ENCODE data around the gene C1QTNF12.

C1QTNF12 gene

GRCh38 chr1:1228596-1229321 lies 17.8 kb downstream of the C1QTNF12 start:
- peak; percentile 42 for DNase-seq (ENCODE audit: low read depth)

- no peak for DNase-seq (ENCODE audit: low read depth)
Measured at GRCh38 chr1:1228187-1228586, 18.3 kb downstream of the C1QTNF12 start.

- DNase-seq (ENCODE audit: low read depth), result no peak
Measured at GRCh38 chr1:1227386-1227785, 19.1 kb downstream of the C1QTNF12 start.

- no peak for DNase-seq (ENCODE audit: low read depth)
Measured at GRCh38 chr1:1226566-1227362, 19.8 kb downstream of the C1QTNF12 start.

GRCh38 chr1:1225913-1226312 lies 20.6 kb downstream of the C1QTNF12 start:
- no peak for DNase-seq (ENCODE audit: low read depth)

GRCh38 chr1:1225238-1225845 lies 21.2 kb downstream of the C1QTNF12 start:
- DNase-seq (ENCODE audit: low read depth), result no peak

GRCh38 chr1:1223891-1224290 lies 22.6 kb downstream of the C1QTNF12 start:
- no peak for DNase-seq (ENCODE audit: low read depth)

- no peak for DNase-seq (ENCODE audit: low read depth)
Measured at GRCh38 chr1:1223321-1223720, 23.2 kb downstream of the C1QTNF12 start.

- DNase-seq (ENCODE audit: low read depth), result no peak
Measured at GRCh38 chr1:1222575-1223225, 23.8 kb downstream of the C1QTNF12 start.

- DNase-seq (ENCODE audit: low read depth), result no peak
Measured at GRCh38 chr1:1221887-1222574, 24.5 kb downstream of the C1QTNF12 start.

GRCh38 chr1:1220197-1220596 lies 26.3 kb downstream of the C1QTNF12 start:
- DNase-seq (ENCODE audit: low read depth), result no peak

GRCh38 chr1:1219341-1219740 lies 27.2 kb downstream of the C1QTNF12 start:
- no peak for DNase-seq (ENCODE audit: low read depth)

- DNase-seq (ENCODE audit: low read depth), result no peak
Measured at GRCh38 chr1:1218524-1219200, 27.9 kb downstream of the C1QTNF12 start.

- DNase-seq (ENCODE audit: low read depth), result peak; percentile 19
Measured at GRCh38 chr1:1217621-1218523, 28.6 kb downstream of the C1QTNF12 start.

GRCh38 chr1:1216770-1217620 lies 29.5 kb downstream of the C1QTNF12 start:
- no peak for DNase-seq (ENCODE audit: low read depth)

- DNase-seq (ENCODE audit: low read depth), result no peak
Measured at GRCh38 chr1:1215881-1216605, 30.5 kb downstream of the C1QTNF12 start.

GRCh38 chr1:1215080-1215676 lies 31.3 kb downstream of the C1QTNF12 start:
- DNase-seq (ENCODE audit: low read depth), result no peak

All from ELR (cell line).